Caki2 (cell line): ENCODE results near the gene PHACTR3. TPM values are rescaled to one million over a fixed set of nuclear protein-coding genes. Genes with fewer than 3 reads are reported as not detected.

ENCODE experiments used
- DNase-seq: peaks from one replicate; pipeline ENCODE4 v3.0.0-alpha.2; 2015; ENCODE audit warnings: low read depth
- in situ Hi-C: cut with HindIII; loops from 2 replicates; pipeline ENCODE4 v1.10.0; 2016; ENCODE audit warnings: low sequenced_read_pairs, low pct_unique_long_range_greater_than_20kb, mixed read lengths
- total RNA-seq: library from RNA; depleted of rRNA; stranded (reverse); fragments of >200 nt; shearing (Covaris generic); gene quantifications from 2 replicates; pipeline ENCODE4 v1.2.3, GENCODE V29; 2014; ENCODE audit warnings: low replicate concordance

PHACTR3 gene
- total RNA-seq, 1 experiment from 2014 or later = not detected

DNA sequence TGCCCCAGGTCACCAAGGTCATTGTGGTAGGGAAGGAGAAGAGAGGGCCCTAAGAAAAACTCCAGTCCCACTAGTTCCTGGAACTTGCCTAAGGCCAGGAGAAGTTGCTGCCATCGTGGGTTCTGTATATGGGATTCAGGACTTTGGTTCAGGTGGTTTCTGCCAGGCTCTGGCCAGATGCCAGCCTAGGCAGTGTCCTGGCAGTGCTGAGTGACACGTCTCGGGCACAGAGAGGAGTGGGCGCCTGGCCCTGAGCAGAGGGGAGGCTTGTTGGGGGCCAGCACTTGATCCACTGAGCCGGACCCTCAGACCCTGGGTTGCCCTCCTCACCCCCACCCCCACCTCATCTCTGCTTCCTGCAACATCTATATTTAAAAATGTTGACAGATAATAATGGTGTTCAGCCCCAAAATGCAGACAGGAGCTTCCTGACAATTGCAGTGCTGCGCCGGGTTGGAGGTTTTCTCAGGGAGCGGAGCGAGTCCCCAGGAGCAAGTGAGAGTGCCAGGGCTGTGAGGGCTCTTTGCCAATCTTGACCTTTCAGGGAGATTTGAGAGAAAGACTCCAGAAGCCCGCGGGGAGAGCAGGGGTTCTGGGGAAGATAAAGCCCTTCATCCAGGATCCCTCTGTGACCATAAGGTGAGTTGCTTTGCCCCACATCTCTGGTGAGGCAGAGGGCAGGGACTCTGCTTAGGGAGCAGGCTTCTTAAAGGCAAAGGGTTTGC lies 71.9 kb downstream of the PHACTR3 start:
- in situ Hi-C loops = no loop called here
- no peak for DNase-seq

DNA sequence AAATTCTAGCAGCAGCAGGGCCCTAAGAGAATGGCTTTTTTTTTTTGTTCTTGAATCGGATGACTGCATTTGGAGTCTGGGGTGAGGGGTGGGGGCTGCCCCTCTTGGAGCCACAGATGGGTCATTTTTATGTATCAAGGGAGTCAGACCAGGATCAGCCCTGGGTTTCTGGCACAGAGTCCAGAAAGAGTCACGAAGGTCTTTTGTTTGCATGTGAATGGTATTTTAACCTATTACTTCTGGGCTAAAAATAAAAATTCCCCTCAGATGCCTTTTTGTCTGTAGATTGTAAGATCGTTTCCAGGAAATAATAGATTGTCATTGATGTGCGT lies 72.5 kb downstream of the PHACTR3 start:
- in situ Hi-C loops = no loop called here

GRCh38 chr20:59677586-59677985 lies 73.2 kb downstream of the PHACTR3 start:
- in situ Hi-C loops = no loop called here
- DNase-seq = no peak

More for the DNA sequence above, 72.5 kb downstream of the PHACTR3 start:
- no peak for DNase-seq

DNA sequence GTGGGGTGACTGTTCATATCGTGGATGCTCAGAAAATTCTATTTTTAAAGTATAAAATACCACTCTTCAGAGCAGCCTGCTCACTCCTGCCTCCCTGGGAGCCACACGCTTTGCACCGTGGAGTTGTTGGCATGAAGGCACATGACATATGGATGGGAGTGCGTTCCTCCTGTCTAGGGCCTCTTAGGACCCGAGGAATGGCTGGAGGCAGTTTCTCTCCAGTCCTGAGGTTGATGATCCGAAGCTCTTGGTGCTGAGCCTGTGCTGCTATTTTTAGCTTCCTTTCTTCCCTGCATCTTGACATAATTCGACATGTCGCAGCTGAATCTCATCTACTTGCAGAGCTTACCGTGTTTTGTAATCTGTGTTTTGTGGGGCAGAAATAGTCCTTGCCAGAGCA lies 73.9 kb downstream of the PHACTR3 start:
- DNase-seq = no peak
- in situ Hi-C loops = no loop called here

DNA sequence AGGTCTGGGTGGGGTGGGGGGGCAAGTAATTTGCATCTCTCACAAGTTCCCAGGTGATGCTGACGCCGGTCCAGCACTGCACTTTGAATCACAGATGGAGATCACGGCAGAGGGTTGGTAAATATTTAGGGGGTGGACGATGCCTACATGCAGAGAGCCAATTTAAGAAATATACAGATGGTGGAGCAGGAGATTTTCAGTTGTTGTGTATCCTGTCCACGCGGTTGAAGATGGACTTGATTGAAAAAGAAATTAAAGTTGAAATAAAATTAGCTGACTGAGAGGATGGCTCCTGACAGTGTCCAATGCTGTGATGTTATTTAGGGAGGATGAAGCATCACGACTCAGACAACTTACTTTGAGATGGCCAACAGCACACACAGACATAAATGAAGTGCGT lies 74.6 kb downstream of the PHACTR3 start:
- in situ Hi-C loops = no loop called here

GRCh38 chr20:59680148-59680650 lies 75.9 kb downstream of the PHACTR3 start:
- no peak for DNase-seq
- in situ Hi-C loops = no loop called here

More for the DNA sequence above, 74.6 kb downstream of the PHACTR3 start:
- DNase-seq = no peak

GRCh38 chr20:59680852-59681251 lies 76.5 kb downstream of the PHACTR3 start:
- DNase-seq = no peak
- in situ Hi-C loops = no loop called here

DNA sequence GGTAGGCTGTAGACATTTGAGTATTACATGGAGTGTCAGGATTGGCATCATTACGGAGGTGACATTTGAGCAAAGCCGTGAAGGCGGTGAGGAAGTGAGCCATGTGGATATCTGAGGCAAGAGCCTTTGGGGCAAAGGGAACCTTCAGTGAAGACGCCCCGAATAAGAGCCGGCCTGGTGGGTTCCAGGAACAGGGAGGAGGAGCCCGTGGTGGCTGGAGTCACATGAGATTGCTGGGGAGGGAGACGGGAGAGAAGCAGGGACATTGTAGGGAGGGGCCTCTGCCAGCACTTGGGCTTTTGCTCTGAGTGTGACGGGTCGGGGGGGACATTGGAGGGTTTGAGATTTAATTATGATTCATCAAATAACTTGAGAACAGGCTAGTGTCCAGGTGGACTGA lies 78.3 kb downstream of the PHACTR3 start:
- DNase-seq = no peak
- in situ Hi-C loops = no loop called here

GRCh38 chr20:59683181-59683580 lies 78.8 kb downstream of the PHACTR3 start:
- DNase-seq = no peak
- in situ Hi-C loops = no loop called here

GRCh38 chr20:59684685-59685242 lies 80.4 kb downstream of the PHACTR3 start:
- no peak for DNase-seq
- in situ Hi-C loops = no loop called here

DNA sequence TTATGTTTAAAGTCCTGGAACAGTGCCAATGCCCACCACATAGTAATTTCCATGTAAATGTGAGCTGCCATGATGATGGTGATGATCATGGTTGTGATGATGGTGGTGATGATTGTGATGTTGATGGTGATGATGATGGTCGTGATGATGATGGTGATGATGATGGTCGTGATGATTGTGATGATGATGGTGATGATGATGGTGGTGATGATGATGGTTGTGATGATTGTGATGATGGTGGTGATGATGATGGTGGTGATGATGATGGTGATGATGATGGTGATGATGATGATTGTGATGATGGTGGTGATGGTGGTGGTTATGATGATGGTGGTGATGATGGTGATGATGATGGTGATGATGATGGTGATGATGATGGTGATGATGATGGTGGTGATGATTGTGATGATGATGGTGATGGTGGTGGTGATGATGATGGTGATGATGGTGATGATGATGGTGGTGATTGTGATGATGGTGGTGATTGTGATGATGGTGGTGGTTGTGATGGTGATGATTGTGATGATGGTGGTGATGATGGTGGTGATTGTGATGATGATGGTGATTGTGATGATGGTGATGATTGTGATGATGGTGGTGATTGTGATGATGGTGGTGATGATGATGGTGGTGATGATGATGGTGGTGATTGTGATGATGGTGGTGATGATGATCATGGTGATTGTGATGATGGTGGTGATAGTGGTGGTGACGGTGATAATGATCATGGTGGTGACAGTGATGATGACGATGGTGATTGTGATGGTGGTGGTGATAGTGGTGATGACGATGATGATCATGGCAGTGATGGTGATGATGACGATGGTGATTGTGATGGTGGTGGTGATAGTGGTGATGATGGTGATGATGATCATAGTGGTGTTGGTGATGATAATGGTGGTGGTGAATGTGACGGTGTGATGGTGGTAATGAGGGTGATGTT lies 82.3 kb downstream of the PHACTR3 start:
- in situ Hi-C loops = no loop called here
- no peak for DNase-seq

- in situ Hi-C loops = no loop called here
- no peak for DNase-seq
Observed at GRCh38 chr20:59688356-59688755, 84.0 kb downstream of the PHACTR3 start.

- no peak for DNase-seq
- in situ Hi-C loops = no loop called here
Observed at GRCh38 chr20:59688999-59689398, 84.7 kb downstream of the PHACTR3 start.

DNA sequence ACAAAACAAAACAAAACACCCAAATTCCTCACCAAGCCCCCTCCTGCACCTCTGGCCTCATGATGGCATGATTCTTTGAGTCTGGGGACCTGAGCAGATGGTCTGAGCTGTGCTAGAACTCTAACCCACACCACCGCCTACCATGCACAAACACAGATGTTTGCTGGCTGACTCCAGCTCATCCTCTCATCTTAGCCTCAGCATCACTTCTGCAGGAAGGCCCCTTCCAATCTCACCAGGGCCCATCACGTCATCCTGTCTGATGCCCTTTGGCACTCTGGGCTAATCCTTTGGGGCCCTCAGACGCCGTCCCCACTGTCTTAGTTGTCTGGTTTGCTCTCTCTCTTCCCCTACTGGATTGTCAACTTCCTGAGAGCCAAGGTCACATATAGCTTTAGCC lies 85.8 kb downstream of the PHACTR3 start:
- in situ Hi-C loops = no loop called here
- no peak for DNase-seq

GRCh38 chr20:59690976-59691375 lies 86.6 kb downstream of the PHACTR3 start:
- in situ Hi-C loops = no loop called here
- DNase-seq = no peak

DNA sequence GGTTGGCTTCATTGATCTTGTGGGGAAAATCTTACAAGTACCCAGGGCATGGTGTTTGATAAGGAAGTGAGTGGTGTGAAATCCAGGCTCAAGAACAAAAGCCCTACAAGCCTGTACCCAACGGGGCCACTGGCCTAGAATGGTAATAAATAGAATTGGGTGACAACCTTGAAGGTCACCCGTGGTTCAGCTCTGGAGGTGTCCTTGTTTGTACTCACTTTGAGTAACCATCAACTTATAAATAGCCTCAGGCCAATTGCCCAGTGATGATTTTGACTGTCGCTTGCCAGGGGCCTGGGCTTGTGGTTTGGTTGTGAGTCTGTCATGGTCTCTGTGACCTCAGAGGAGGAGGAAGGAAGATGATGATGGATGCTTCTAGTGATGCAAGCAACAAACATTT lies 87.8 kb downstream of the PHACTR3 start:
- in situ Hi-C loops = no loop called here
- no peak for DNase-seq

DNA sequence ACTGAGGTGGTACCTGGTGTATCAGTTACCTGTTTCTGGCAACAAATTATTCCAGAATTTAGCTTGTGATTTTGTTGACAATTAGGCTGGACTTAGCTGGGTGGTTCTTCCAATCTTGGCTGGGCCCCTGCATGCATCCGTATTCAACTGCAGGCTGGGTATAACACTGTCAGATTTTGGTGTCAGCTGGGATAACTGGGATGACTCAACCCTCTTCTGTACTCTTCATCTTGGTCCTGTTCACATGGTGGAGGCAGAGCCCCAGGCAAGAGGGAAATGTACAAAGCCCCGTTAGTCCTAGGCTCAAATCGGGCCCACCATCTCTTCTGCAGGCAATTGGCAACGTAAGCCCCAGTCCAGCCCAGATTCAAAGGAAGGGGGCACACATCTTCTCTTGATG lies 89.2 kb downstream of the PHACTR3 start:
- in situ Hi-C loops = no loop called here
- no peak for DNase-seq

DNA sequence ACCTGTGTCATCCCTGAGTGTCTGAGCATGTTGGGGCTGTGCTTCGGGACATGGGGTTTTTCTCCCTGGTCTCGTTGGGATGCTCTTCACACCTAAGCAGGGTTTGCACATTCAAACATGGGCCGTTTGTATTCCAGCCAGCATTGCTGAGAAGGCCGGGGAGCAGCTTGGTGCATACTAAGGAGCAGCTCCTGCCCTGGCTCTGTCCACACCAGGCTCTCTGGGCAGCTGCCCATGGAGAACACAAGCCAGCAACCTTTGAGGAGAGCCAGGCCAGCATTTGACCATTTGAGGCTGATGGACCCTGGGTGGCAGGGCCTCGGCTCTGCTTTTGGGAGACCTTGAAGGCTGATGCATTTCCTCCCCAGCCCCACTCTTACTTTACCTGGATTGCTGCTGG lies 92.1 kb downstream of the PHACTR3 start:
- no peak for DNase-seq
- in situ Hi-C loops = no loop called here

GRCh38 chr20:59697068-59697467 lies 92.7 kb downstream of the PHACTR3 start:
- DNase-seq = no peak
- in situ Hi-C loops = no loop called here
